WTC11 (cell line): Measurements from ENCODE around the gene ARHGAP26. TPM values are rescaled to one million over a fixed set of nuclear protein-coding genes. Genes with fewer than 3 reads are reported as not detected.

Experiments used
- ATAC-seq: fragments of 200-7000 bp; cut with Tn5 transposase; 2 replicates; pipeline ENCODE4 v1.10.0; 2021; ENCODE audit warnings: mild to moderate bottlenecking, moderate library complexity
- CTCF ChIA-PET: fragments of 300-600 bp; sonication (Branson Sonifier 250); formaldehyde crosslinking; loops from one replicate; lab custom pipeline; 2021; ENCODE audit warnings: antibody characterized with exemption; lab: Charles Lee
- POLR2A ChIA-PET: fragments of 350-600 bp; sonication (Branson Sonifier 250); formaldehyde crosslinking; loops from one replicate; lab custom pipeline; 2021; ENCODE audit warnings: antibody characterized with exemption; lab: Charles Lee
- DNase-seq: peaks from one replicate; pipeline ENCODE4 v3.0.0; 2021; ENCODE audit warnings: low spot score
- H3K27ac Mint-ChIP-seq: 2 replicates; pipeline ENCODE4 v1.8.0; 2021; ENCODE audit warnings: mixed read lengths
- H3K27me3 Mint-ChIP-seq: 2 replicates; pipeline ENCODE4 v1.8.0; 2021; ENCODE audit warnings: low read depth, mild to moderate bottlenecking, moderate library complexity, mixed read lengths
- H3K36me3 Mint-ChIP-seq: 2 replicates; pipeline ENCODE4 v1.8.0; 2021; ENCODE audit warnings: mixed read lengths
- H3K4me1 Mint-ChIP-seq: 2 replicates; pipeline ENCODE4 v1.8.0; 2022; ENCODE audit warnings: mixed read lengths
- H3K4me3 Mint-ChIP-seq: 2 replicates; pipeline ENCODE4 v1.8.0; 2021; ENCODE audit warnings: mild to moderate bottlenecking, moderate library complexity, mixed read lengths
- H3K9me3 Mint-ChIP-seq: 2 replicates; pipeline ENCODE4 v1.8.0; 2021; ENCODE audit warnings: mixed read lengths
- ATF1 ChIP-seq: sonication (generic); formaldehyde crosslinking; IDR thresholded peaks from 2 replicates; pipeline ENCODE4 v1.8.1; 2023; ENCODE audit warnings: mild to moderate bottlenecking, moderate library complexity, missing genetic modification reagents
- CBFB ChIP-seq: sonication (generic); formaldehyde crosslinking; IDR thresholded peaks from 2 replicates; pipeline ENCODE4 v1.8.1; 2022; ENCODE audit warnings: mild to moderate bottlenecking, low read depth, missing genetic modification reagents
- CREB1 ChIP-seq: sonication (generic); formaldehyde crosslinking; IDR thresholded peaks from 2 replicates; pipeline ENCODE4 v1.8.0; 2023; ENCODE audit warnings: mild to moderate bottlenecking, missing genetic modification reagents
- CREM ChIP-seq: sonication (generic); formaldehyde crosslinking; IDR thresholded peaks from 2 replicates; pipeline ENCODE4 v1.8.1; 2022; ENCODE audit warnings: mild to moderate bottlenecking, missing genetic modification reagents, moderate library complexity
- CTCF ChIP-seq: fragments of 200-600 bp; IDR thresholded peaks from 2 replicates; pipeline ENCODE4 v1.8.0; 2022; ENCODE audit warnings: antibody characterized with exemption
- E2F4 ChIP-seq: sonication (generic); formaldehyde crosslinking; IDR thresholded peaks from 2 replicates; pipeline ENCODE4 v1.8.1; 2022; ENCODE audit warnings: low read depth, mild to moderate bottlenecking, moderate library complexity, missing genetic modification reagents, borderline replicate concordance
- ESRRA ChIP-seq: sonication (generic); formaldehyde crosslinking; IDR thresholded peaks from 2 replicates; pipeline ENCODE4 v1.8.1; 2022; ENCODE audit warnings: mild to moderate bottlenecking, missing genetic modification reagents, borderline replicate concordance
- ETV6 ChIP-seq: sonication (generic); formaldehyde crosslinking; IDR thresholded peaks from 2 replicates; pipeline ENCODE4 v1.8.1; 2022; ENCODE audit warnings: mild to moderate bottlenecking, missing genetic modification reagents
- FOXK1 ChIP-seq: sonication (generic); formaldehyde crosslinking; IDR thresholded peaks from 2 replicates; pipeline ENCODE4 v1.8.0; 2022; ENCODE audit warnings: mild to moderate bottlenecking, moderate library complexity, missing genetic modification reagents
- FOXP4 ChIP-seq: sonication (generic); formaldehyde crosslinking; IDR thresholded peaks from 2 replicates; pipeline ENCODE4 v1.8.0; 2022; ENCODE audit warnings: mild to moderate bottlenecking, missing genetic modification reagents
- GTF2I ChIP-seq: fragments of 250-450 bp; sonication (Bioruptor Pico); conservative IDR thresholded peaks from 2 replicates; pipeline ENCODE4 v1.4.0; 2021; ENCODE audit warnings: mild to moderate bottlenecking
- JAZF1 ChIP-seq: fragments of 250-450 bp; sonication (Bioruptor Pico); IDR thresholded peaks from 2 replicates; pipeline ENCODE4 v1.9.0; 2021; ENCODE audit warnings: moderate library complexity, mild to moderate bottlenecking, inconsistent platforms
- KAT7 ChIP-seq: sonication (generic); formaldehyde crosslinking; IDR thresholded peaks from 2 replicates; pipeline ENCODE4 v1.8.1; 2023; ENCODE audit warnings: missing genetic modification reagents, mild to moderate bottlenecking, borderline replicate concordance
- NFE2L1 ChIP-seq: sonication (generic); formaldehyde crosslinking; IDR thresholded peaks from 2 replicates; pipeline ENCODE4 v1.8.1; 2023; ENCODE audit warnings: missing genetic modification reagents
- NR1H2 ChIP-seq: sonication (generic); formaldehyde crosslinking; IDR thresholded peaks from 2 replicates; pipeline ENCODE4 v1.9.0; 2021; ENCODE audit warnings: mild to moderate bottlenecking, moderate library complexity, missing genetic modification reagents
- RELA ChIP-seq: sonication (generic); formaldehyde crosslinking; IDR thresholded peaks from 2 replicates; pipeline ENCODE4 v1.8.1; 2022; ENCODE audit warnings: missing genetic modification reagents, mild to moderate bottlenecking, borderline replicate concordance
- RORB ChIP-seq: fragments of 250-450 bp; sonication (Bioruptor Pico); IDR thresholded peaks from 2 replicates; pipeline ENCODE4 v1.9.0; 2021; ENCODE audit warnings: mild to moderate bottlenecking
- TEAD1 ChIP-seq: sonication (generic); formaldehyde crosslinking; IDR thresholded peaks from 2 replicates; pipeline ENCODE4 v1.8.0; 2022; ENCODE audit warnings: mild to moderate bottlenecking, missing genetic modification reagents
- TP53 ChIP-seq: sonication (generic); formaldehyde crosslinking; IDR thresholded peaks from 2 replicates; pipeline ENCODE4 v1.8.1; 2023; ENCODE audit warnings: mild to moderate bottlenecking, missing genetic modification reagents
- ZNF671 ChIP-seq: fragments of 250-450 bp; sonication (Bioruptor Pico); IDR thresholded peaks from 2 replicates; pipeline ENCODE4 v1.8.0; 2021; ENCODE audit warnings: mild to moderate bottlenecking
- total RNA-seq: library from RNA; stranded (reverse); gene quantifications from 3 replicates; pipeline ENCODE4 v1.2.3, GENCODE V29; 2021
- TF ChIP-seq, protein P1 (sequence below): sonication (generic); formaldehyde crosslinking; IDR thresholded peaks from 2 replicates; pipeline ENCODE4 v1.8.1; 2023; ENCODE audit warnings: mild to moderate bottlenecking, missing genetic modification reagents, moderate library complexity
- TF ChIP-seq, protein P2 (sequence below): sonication (generic); formaldehyde crosslinking; IDR thresholded peaks from 2 replicates; pipeline ENCODE4 v1.8.1; 2022; ENCODE audit warnings: mild to moderate bottlenecking, moderate library complexity, missing genetic modification reagents
- TF ChIP-seq, protein P3 (sequence below): sonication (generic); formaldehyde crosslinking; IDR thresholded peaks from 2 replicates; pipeline ENCODE4 v1.8.1; 2022; ENCODE audit warnings: missing genetic modification reagents, borderline replicate concordance
- TF ChIP-seq, protein P4 (sequence below): sonication (generic); formaldehyde crosslinking; IDR thresholded peaks from 2 replicates; pipeline ENCODE4 v1.8.1; 2022; ENCODE audit warnings: low read depth, missing genetic modification reagents, borderline replicate concordance

The ARHGAP26 gene
- total RNA-seq, 1 experiment from 2014 or later = 22.3 TPM

GRCh38 chr5:142894749-142895148 is 124.6 kb downstream of the ARHGAP26 start (continued):
- TF ChIP-seq GTF2I (CRISPR knock-in tag) (no peak), ESRRA (CRISPR knock-in tag) (no peak), ZNF671 (CRISPR knock-in tag) (no peak)

GRCh38 chr5:142896325-142897007 is 126.3 kb downstream of the ARHGAP26 start:
- ATAC-seq (peak; percentile 88), DNase-seq (no peak)
- Mint-ChIP-seq H3K27me3 (no peaks in the 10 kb centered on the region), H3K36me3 (peaks cover 8% of the 10 kb centered on the region), H3K4me1 (peaks cover 72% of the 10 kb centered on the region), H3K27ac (peak overlapping the region; percentile 87), H3K9me3 (no peaks in the 10 kb centered on the region), H3K4me3 (no peak overlapping the region)
- ChIA-PET CTCF (interaction anchor here (0.7 to 2.3 kb wide), 11 partner anchors 8 to 198 kb away, joined by 3 to 17 read pairs (median 4); no protein-coding TSS in a partner anchor), POLR2A (no interaction called here)
- TF ChIP-seq FOXK1 (0 out of 2 replicates have a peak, but pooled peaks have one; percentile 55), FOXP4 (CRISPR knock-in tag) (peak; percentile 65; the same call in 1 of the 2 replicates), CREM (CRISPR knock-in tag) (no peak), TEAD1 (CRISPR knock-in tag) (peak; percentile 69; the same call in 1 of the 2 replicates), CREB1 (CRISPR knock-in tag) (no peak), GTF2I (CRISPR knock-in tag) (peak; percentile 98), NR1H2 (no peak), JAZF1 (no peak), ETV6 (CRISPR knock-in tag) (peak; percentile 89), RELA (CRISPR knock-in tag) (no peak), KAT7 (CRISPR knock-in tag) (no peak), NFE2L1 (CRISPR knock-in tag) (peak; percentile 74; the same call in 1 of the 2 replicates)
- TF ChIP-seq, protein P1, sequence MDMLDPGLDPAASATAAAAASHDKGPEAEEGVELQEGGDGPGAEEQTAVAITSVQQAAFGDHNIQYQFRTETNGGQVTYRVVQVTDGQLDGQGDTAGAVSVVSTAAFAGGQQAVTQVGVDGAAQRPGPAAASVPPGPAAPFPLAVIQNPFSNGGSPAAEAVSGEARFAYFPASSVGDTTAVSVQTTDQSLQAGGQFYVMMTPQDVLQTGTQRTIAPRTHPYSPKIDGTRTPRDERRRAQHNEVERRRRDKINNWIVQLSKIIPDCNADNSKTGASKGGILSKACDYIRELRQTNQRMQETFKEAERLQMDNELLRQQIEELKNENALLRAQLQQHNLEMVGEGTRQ = no peak

GRCh38 chr5:142897328-142897727 is 127.2 kb downstream of the ARHGAP26 start:
- H3K27ac Mint-ChIP-seq = peak overlapping the region; percentile 87
- no peak overlapping the region for H3K4me3 Mint-ChIP-seq
- no peaks in the 10 kb centered on the region for H3K27me3 Mint-ChIP-seq
- no peak for ATAC-seq
- no peak for DNase-seq
- POLR2A ChIA-PET = no interaction called here
- no peaks in the 10 kb centered on the region for H3K9me3 Mint-ChIP-seq
- H3K36me3 Mint-ChIP-seq = peaks cover 8% of the 10 kb centered on the region
- CTCF ChIA-PET = interaction anchor here (0.9 to 2.3 kb wide), 8 partner anchors 9 to 242 kb away, joined by 3 to 17 read pairs (median 4); no protein-coding TSS in a partner anchor
- H3K4me1 Mint-ChIP-seq = peaks cover 70% of the 10 kb centered on the region
- TF ChIP-seq CBFB (CRISPR knock-in tag) (no peak), CREB1 (CRISPR knock-in tag) (no peak), TP53 (CRISPR knock-in tag) (no peak), ATF1 (no peak), CTCF (no peak), GTF2I (CRISPR knock-in tag) (no peak), RORB (CRISPR knock-in tag) (no peak), E2F4 (no peak)
- TF ChIP-seq, protein P2, sequence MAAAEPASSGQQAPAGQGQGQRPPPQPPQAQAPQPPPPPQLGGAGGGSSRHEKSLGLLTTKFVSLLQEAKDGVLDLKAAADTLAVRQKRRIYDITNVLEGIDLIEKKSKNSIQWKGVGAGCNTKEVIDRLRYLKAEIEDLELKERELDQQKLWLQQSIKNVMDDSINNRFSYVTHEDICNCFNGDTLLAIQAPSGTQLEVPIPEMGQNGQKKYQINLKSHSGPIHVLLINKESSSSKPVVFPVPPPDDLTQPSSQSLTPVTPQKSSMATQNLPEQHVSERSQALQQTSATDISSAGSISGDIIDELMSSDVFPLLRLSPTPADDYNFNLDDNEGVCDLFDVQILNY (CRISPR knock-in tag) = no peak
- TF ChIP-seq, protein P3, sequence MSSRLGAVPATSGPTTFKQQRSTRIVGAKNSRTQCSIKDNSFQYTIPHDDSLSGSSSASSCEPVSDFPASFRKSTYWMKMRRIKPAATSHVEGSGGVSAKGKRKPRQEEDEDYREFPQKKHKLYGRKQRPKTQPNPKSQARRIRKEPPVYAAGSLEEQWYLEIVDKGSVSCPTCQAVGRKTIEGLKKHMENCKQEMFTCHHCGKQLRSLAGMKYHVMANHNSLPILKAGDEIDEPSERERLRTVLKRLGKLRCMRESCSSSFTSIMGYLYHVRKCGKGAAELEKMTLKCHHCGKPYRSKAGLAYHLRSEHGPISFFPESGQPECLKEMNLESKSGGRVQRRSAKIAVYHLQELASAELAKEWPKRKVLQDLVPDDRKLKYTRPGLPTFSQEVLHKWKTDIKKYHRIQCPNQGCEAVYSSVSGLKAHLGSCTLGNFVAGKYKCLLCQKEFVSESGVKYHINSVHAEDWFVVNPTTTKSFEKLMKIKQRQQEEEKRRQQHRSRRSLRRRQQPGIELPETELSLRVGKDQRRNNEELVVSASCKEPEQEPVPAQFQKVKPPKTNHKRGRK = no peak
- TF ChIP-seq, protein P4, sequence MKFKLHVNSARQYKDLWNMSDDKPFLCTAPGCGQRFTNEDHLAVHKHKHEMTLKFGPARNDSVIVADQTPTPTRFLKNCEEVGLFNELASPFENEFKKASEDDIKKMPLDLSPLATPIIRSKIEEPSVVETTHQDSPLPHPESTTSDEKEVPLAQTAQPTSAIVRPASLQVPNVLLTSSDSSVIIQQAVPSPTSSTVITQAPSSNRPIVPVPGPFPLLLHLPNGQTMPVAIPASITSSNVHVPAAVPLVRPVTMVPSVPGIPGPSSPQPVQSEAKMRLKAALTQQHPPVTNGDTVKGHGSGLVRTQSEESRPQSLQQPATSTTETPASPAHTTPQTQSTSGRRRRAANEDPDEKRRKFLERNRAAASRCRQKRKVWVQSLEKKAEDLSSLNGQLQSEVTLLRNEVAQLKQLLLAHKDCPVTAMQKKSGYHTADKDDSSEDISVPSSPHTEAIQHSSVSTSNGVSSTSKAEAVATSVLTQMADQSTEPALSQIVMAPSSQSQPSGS (CRISPR knock-in tag) = no peak
